BE2C (cell line): ENCODE data around the gene DAPK1.

ENCODE experiments used
- DNase-seq: peaks from one replicate; pipeline ENCODE4 v3.0.0-alpha.2; 2020
- H3K27me3 ChIP-seq: fragments of 250-450 bp; sonication (Bioruptor Pico); 2 replicates; pipeline ENCODE4 v1.5.1; 2020; ENCODE audit warnings: mild to moderate bottlenecking
- H3K36me3 ChIP-seq: fragments of 250-450 bp; sonication (Bioruptor Pico); 2 replicates; pipeline ENCODE4 v1.5.1; 2020; ENCODE audit warnings: mild to moderate bottlenecking
- H3K4me1 ChIP-seq: fragments of 250-450 bp; sonication (Bioruptor Pico); 2 replicates; pipeline ENCODE4 v1.5.1; 2020
- H3K4me3 ChIP-seq: 2 replicates; pipeline ENCODE4 v1.5.1; 2011; ENCODE audit warnings: low read depth, low read length
- H3K9me3 ChIP-seq: fragments of 250-450 bp; sonication (Bioruptor Pico); 2 replicates; pipeline ENCODE4 v1.5.1; 2020
- TF ChIP-seq, protein P1 (sequence below): IDR thresholded peaks from 2 replicates; pipeline ENCODE4 v1.5.1; 2012; ENCODE audit warnings: mild to moderate bottlenecking, low read depth, low read length

Gene DAPK1

DNA sequence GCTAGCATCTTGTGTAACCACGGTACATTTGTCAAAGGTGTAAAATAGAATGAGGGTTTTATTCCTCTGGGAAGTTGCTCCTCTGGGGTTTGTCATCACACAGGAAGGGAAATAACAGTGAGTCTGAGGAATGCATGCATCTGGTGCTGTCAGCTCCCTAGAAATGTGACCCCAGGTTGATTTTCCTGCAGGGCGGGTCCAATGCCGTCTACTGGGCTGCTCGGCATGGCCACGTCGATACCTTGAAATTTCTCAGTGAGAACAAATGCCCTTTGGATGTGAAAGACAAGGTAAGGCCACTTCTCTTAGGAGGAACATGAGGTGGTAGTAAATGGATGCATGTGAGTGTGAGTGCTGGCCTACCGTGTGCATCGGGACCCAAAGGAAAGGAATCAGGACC is 149.4 kb downstream of the DAPK1 start:
- no peak for DNase-seq
- peaks cover 10% of the 10 kb centered on the region for H3K4me1 ChIP-seq
- TF ChIP-seq, protein P1, sequence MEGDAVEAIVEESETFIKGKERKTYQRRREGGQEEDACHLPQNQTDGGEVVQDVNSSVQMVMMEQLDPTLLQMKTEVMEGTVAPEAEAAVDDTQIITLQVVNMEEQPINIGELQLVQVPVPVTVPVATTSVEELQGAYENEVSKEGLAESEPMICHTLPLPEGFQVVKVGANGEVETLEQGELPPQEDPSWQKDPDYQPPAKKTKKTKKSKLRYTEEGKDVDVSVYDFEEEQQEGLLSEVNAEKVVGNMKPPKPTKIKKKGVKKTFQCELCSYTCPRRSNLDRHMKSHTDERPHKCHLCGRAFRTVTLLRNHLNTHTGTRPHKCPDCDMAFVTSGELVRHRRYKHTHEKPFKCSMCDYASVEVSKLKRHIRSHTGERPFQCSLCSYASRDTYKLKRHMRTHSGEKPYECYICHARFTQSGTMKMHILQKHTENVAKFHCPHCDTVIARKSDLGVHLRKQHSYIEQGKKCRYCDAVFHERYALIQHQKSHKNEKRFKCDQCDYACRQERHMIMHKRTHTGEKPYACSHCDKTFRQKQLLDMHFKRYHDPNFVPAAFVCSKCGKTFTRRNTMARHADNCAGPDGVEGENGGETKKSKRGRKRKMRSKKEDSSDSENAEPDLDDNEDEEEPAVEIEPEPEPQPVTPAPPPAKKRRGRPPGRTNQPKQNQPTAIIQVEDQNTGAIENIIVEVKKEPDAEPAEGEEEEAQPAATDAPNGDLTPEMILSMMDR: no peak
- H3K36me3 ChIP-seq: peaks cover 3% of the 10 kb centered on the region
- H3K9me3 ChIP-seq: no peaks in the 10 kb centered on the region
- no peak overlapping the region for H3K4me3 ChIP-seq
- H3K27me3 ChIP-seq: no peaks in the 10 kb centered on the region

DNA sequence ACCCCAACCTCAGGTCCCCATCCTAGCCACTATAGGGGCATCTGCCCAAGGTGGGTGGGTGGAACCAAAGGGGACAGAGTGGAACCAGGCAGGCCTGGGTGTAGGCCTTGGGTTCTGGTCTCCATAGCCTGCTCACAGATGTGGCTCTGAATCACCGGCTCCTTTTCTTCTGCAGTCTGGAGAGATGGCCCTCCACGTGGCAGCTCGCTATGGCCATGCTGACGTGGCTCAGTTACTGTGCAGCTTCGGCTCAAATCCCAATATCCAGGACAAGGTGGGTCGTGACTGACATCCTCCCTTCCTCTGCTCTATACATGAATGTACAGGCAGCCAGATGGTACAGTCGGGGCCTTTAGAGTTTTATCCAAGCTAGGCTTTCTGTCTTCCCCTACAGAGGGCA is 150.9 kb downstream of the DAPK1 start:
- TF ChIP-seq, protein P1: no peak
- no peaks in the 10 kb centered on the region for H3K9me3 ChIP-seq
- H3K36me3 ChIP-seq: peaks cover 3% of the 10 kb centered on the region; the same call in 1 of the 2 replicates
- no peaks in the 10 kb centered on the region; the same call in none of the 2 replicates for H3K4me1 ChIP-seq
- no peak for DNase-seq
- H3K27me3 ChIP-seq: no peaks in the 10 kb centered on the region
- no peak overlapping the region for H3K4me3 ChIP-seq

DNA sequence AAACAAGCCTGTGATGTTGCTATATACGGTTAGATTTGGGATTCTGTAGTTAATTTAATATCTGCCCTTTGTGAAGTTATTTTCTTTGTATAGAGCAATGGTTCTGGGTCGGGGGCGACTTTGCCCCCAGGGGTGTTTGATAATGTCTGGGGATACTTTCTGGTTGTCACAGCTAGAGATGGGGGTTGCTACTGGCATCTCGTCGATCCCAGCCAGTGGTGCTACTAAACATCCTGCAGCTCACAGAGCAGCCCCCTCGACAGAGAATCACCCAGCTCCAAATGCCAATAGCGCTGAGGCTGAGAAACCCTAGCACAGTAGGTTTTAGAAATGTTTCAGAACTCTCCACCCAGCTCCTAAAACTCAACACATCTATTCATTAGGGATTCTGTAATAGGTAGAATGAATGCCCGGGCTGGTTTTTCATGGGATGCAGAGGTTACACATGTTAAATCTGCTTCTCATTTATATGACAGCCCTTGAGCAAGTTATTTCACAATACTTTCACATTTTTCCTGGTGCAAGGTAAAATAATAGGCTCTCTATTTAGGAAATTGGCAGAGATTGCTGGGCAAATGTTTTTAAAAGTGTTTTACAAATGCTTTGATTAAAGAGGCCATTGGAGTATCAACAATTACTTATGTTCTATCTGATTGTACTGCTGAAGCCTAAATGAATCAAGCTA is 153.1 kb downstream of the DAPK1 start:
- H3K4me1 ChIP-seq: no peaks in the 10 kb centered on the region; the same call in 1 of the 2 replicates
- H3K9me3 ChIP-seq: no peaks in the 10 kb centered on the region
- H3K36me3 ChIP-seq: peaks cover 3% of the 10 kb centered on the region; the same call in 1 of the 2 replicates
- no peak for DNase-seq
- H3K27me3 ChIP-seq: no peaks in the 10 kb centered on the region
- TF ChIP-seq, protein P1: no peak
- no peak overlapping the region for H3K4me3 ChIP-seq

DNA sequence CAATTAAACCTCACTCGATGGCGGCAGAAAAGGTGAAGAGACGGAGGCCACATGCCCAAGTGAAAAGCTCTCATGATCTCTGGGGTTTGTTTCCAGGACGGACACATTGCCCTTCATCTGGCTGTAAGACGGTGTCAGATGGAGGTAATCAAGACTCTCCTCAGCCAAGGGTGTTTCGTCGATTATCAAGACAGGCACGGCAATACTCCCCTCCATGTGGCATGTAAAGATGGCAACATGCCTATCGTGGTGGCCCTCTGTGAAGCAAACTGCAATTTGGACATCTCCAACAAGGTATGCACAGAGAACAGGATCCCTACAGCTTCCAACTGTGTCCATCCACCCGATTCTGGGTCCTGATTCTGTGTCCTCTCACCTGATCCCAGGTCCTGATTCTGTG is 153.8 kb downstream of the DAPK1 start:
- H3K4me3 ChIP-seq: no peak overlapping the region
- peaks cover 3% of the 10 kb centered on the region; the same call in 1 of the 2 replicates for H3K36me3 ChIP-seq
- no peaks in the 10 kb centered on the region for H3K9me3 ChIP-seq

DNA sequence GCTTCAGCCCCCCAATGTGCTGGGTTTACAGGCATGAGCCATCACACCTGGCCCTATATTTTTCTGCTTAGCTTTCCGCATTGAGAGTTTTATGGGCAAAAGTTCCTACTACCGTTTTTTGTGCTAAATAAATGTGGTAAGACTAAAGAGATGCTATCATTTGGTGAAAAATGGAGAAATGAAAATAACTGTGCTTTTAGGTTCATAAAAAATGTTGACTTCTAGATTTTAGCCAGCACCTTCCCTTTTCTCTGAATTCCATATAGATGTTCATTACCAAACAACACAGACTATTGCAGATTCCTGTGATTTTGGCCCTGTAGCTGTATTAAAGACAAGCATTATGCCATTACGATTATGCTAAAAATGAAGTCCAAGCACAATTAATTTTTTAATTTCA is 156.3 kb downstream of the DAPK1 start:
- TF ChIP-seq, protein P1: no peak
- DNase-seq: no peak
- Histone ChIP-seq H3K4me1 (no peaks in the 10 kb centered on the region), H3K4me3 (no peak overlapping the region), H3K9me3 (no peaks in the 10 kb centered on the region), H3K27me3 (no peaks in the 10 kb centered on the region), H3K36me3 (0 out of 2 replicates have a peak, but pooled peaks cover 3% of the 10 kb centered on the region)

More for the DNA sequence above, 153.8 kb downstream of the DAPK1 start:
- Histone ChIP-seq H3K4me1 (no peaks in the 10 kb centered on the region; the same call in 1 of the 2 replicates), H3K27me3 (no peaks in the 10 kb centered on the region)
- TF ChIP-seq, protein P1: no peak
- no peak for DNase-seq

DNA sequence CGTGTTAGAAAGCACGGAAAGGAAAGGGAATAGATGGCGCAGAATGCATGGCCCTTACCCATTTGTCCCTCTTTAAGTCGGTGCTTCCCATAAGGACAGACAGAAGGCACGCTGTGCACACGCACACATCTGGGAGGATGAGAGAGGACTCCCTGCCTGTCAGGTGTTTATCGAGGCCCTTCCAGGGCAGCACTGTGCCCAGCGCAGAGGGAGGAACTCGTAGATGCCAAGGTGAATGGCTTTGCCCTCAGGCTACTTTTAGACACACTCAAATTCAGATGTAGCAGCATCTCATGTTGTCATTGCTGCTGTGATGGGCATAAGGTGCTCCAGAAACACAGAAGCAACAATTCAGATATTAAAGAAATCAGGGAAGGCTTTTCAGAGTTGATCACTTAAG is 158.1 kb downstream of the DAPK1 start:
- no peak for DNase-seq
- no peaks in the 10 kb centered on the region for H3K27me3 ChIP-seq
- TF ChIP-seq, protein P1: no peak
- no peaks in the 10 kb centered on the region for H3K9me3 ChIP-seq
- H3K4me1 ChIP-seq: no peaks in the 10 kb centered on the region
- 0 out of 2 replicates have a peak, but pooled peaks cover 3% of the 10 kb centered on the region for H3K36me3 ChIP-seq
- H3K4me3 ChIP-seq: no peak overlapping the region
